Activated CD4-positive, alpha-beta T cell treated with anti-CD3 and anti-CD28 coated beads for 48 hours (primary cell): ENCODE results near the gene PLA2R1.

ENCODE experiments used
- DNase-seq: peaks from one replicate; pipeline ENCODE4 v3.0.0-alpha.2; 2020

The PLA2R1 gene

GRCh38 chr2:159922563-159922962, 139.9 kb downstream of the PLA2R1 start:
- DNase-seq: no peak

- DNase-seq: peak; percentile 92
Measured at GRCh38 chr2:159921752-159922404, 140.5 kb downstream of the PLA2R1 start.

DNA sequence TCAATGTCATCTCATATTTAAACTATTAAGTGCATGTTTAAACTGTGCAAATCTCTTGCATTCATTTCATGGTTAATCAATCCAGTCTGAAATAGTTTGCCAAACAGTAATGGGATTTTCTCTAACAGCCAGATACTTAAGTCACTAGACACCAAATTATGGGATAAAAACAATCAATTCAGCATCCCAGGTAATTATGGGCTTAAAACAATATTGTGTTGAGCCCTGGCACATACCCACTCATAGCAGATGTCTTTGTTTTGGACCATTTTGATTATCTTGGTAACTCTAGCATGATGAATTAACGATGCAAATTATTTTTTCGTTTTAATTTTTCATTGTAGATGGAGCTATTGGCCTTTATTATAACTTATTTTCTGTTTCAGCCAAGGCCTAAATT, 145.9 kb downstream of the PLA2R1 start:
- DNase-seq: no peak

- DNase-seq: no peak
Measured at GRCh38 chr2:159913900-159914299, 148.5 kb downstream of the PLA2R1 start.

DNA sequence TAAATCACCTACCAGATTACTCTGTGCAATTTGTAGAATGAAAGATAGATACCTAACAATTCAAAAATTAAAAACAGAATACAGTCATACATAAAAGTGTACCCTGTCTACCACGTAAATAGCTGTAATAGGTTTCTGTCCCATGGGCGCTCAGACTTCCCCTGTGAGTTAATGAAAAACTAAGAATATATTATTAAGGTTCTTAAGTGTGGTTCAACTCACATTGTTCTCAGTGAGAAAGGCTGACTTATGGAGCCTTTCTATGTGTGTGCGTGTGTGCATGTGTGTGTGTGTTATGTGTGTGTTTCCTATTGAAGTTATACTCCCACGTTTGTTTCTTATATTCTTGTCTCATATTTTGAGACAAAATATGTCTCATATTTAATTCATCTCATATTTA, 149.8 kb downstream of the PLA2R1 start:
- no peak for DNase-seq

GRCh38 chr2:159910951-159911350, 151.5 kb downstream of the PLA2R1 start:
- DNase-seq: no peak

DNA sequence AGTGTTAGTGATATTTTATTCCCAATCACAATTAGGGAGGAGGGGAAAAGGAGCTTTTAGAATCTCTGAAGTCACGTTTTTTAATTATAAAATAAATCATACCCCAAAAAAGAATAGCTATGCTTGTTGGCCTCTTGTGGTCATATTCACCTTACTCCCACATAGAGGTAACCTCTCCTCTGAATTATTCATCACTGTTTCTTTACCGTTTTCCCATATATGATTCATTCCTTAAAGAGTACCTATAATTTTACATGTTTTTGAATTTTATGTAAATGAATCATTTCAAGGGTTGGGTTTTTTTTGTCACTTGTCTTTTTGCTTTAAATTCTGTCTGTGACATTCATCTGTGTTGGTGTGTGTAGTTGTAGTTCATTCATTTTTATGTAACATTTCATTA, 153.8 kb downstream of the PLA2R1 start:
- no peak for DNase-seq

DNA sequence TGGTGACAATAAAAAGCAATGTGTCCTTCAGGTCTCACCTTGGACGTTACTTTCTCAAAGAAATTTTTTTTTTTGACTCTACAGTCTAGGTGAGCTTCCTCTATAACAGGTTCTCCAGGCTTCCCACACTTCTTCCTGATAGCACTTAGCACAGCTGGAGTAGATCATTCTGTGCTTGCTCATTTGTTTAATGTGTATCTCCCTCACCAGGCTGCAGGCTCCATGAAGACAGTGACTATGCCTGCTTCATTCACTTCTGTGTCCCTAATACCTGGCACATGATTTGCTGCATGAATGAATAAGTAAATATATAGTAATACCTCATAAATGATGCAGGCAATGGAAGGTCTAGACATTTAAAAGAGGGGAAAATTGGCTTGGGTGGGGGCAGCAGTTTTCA, 154.5 kb downstream of the PLA2R1 start:
- DNase-seq: no peak

GRCh38 chr2:159905926-159906714, 156.3 kb downstream of the PLA2R1 start:
- DNase-seq: no peak

DNA sequence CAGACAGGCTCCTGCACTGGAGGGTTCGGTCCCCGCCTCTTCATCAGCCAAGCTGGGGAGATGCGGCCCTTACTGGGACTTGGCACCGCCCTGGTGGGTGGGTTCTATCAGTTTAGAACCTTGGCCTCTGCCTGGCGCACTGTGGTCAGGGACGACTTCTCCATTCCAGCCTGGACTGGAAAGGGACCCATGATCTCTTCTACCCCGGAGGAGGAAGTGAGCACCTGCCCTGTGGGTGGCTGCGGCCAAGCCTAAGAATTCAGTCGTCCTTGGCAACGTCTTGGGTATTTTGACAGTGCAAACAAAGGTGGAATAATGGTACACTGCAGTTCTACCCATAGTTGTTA, 157.5 kb downstream of the PLA2R1 start:
- no peak for DNase-seq

GRCh38 chr2:159904127-159904958, 158.1 kb downstream of the PLA2R1 start, which contains the start of gene LY75:
Gene LY75, minus strand, starts transcription at chr2:159904756.
- peak; percentile 86 for DNase-seq

GRCh38 chr2:159903443-159904126, 158.8 kb downstream of the PLA2R1 start:
- peak; percentile 70 for DNase-seq

GRCh38 chr2:159902722-159903121, 159.7 kb downstream of the PLA2R1 start:
- no peak for DNase-seq

DNA sequence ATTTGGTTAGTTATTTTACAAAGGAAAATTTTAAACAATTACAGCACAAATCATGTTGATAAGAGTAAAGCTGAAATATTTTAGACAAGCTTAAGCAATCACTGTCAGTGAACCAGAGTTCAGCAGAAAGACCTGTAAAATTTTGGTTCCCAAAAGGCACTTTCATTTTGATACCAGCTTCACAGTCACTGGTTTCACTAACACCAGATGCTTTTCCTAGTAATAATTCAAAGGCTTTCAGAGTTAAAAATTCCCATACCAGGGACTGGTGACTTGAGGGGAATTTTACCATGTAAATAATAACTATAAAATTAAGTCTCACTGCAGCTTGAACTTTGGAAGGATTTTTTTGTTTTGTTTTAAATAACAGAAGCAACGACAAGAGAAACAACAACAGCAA, 162.1 kb downstream of the PLA2R1 start:
- DNase-seq: no peak

DNA sequence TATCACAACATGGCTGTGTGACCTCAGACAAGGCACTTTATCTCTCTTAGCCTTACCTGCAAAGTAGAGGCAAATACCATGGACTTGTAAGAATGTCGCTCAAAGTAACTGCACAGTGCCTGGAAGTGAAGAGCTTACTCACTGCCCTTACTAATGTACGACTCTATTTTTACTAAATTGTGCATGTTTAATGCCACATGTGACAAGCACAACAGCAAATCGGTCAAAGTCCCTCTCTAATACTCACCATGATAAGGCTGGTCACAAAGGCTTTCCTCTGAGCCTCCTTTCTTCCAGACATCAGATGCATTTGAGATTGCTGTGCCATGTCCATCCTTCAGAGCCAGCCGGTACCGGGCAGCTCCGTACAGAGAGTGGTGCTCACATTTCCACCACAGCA, 164.0 kb downstream of the PLA2R1 start:
- DNase-seq: no peak

DNA sequence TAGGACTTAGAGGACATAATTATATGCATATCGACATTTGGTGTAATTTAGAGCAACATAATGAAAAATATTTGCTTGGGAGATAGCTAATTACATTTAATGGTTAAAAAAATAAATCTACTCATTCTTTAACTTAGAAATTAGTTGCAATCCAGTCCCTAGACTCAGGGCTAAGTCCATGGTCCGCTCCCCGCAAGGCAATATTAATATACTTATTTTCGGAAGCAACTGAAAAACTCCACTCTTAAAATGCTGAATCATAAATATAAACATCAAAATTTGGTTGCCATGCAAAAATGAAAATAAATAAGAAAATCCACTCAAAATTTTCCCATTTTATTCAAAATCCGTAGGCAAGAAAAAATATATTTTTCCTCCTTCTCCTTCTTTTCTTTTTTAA, 164.7 kb downstream of the PLA2R1 start:
- DNase-seq: no peak

GRCh38 chr2:159897081-159897480, 165.3 kb downstream of the PLA2R1 start:
- DNase-seq: no peak

DNA sequence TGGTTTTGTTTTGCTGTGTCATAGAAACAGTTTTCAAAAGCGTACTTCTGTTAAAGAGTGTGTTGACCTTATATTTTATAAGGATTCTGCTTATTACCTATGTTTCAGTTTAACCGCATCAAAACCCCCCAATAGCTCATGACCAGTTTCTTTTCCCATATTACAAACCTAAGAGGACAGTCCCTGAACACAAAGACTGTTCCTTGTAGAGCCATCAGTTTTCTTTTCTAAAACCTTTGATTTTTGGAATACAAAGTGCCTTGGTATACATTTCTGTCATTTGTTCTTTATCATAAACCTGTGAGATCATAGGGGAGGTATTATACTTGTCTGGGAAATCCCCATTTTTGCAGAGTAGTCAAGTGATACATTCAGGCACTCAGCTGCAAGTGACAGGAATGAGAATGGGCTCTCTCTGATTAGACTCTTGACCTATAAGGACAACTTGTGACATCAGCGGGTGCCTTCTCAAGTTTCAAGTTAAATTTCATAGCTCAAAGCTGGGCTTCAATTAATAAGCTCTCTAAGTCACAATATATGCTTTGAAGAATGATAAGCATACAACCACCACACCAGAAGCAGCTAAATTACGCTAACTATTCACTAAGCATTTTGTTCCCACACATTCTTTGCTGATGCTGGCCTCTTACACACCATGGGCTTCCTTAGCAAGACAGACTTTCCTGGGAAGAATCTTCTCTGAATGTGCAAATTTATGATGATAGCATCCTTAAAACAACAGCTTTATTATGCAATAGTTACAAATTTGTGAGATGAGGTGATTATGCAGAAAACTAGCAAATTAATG, 167.0 kb downstream of the PLA2R1 start:
- peak; percentile 23 for DNase-seq

DNA sequence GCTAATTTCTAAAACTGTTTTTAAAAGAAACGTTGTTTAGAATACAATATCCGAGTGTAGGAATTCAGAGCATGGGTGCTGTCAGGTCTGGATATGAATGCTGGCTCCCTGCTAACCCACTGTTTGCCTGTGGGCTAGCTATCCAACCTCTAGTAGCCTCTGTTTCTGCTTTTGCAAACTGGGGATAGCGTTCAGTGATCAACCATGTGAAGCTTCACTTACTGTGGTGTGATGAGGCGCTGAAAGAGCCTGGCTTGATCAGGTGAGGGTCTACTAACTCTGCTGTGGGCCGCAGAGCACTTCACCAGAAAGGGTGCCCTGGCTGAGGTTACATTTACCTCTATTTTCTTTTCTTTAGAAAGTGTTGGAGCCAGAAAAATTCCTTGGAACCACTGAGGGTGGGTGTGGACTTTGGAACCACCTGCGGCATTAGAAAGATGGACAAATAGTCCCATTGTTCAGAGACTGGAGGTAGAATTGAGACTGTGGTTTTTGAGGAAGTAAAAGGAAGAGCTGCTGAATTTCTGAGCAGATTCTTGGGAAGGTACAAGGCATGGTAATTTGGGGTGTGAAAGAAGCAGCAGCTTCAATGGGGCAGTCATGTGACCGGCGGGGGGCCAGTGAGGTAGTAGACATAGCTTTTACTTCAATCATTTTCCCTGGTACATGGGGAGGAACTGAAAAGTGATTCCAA, 168.1 kb downstream of the PLA2R1 start:
- DNase-seq: no peak

- no peak for DNase-seq
Measured at GRCh38 chr2:159892990-159893810, 169.2 kb downstream of the PLA2R1 start.
